CD4-positive, alpha-beta T cell treated with Interferon gamma for 1 hour (primary cell): ENCODE results near the gene DLX3.

ENCODE experiments used
- DNase-seq: peaks from one replicate; pipeline ENCODE4 v3.0.0-alpha.2; 2020

Gene DLX3

GRCh38 chr17:49991409-49991808 is 3.6 kb downstream of the DLX3 start:
- DNase-seq: no peak

- DNase-seq: no peak
These were observed 4.1 kb downstream of the DLX3 start for GRCh38 chr17:49990921-49991320.

GRCh38 chr17:49990331-49990730 is 4.7 kb downstream of the DLX3 start:
- no peak for DNase-seq

- DNase-seq: no peak
These were observed 5.5 kb downstream of the DLX3 start for GRCh38 chr17:49989518-49989880.

GRCh38 chr17:49987681-49988441 is 7.2 kb downstream of the DLX3 start:
- DNase-seq: no peak

GRCh38 chr17:49987290-49987585 is 7.8 kb downstream of the DLX3 start:
- DNase-seq: no peak

GRCh38 chr17:49986396-49987289 is 8.4 kb downstream of the DLX3 start:
- no peak for DNase-seq

GRCh38 chr17:49985310-49985990 is 9.6 kb downstream of the DLX3 start:
- DNase-seq: no peak

- DNase-seq: no peak
These were observed 10.2 kb downstream of the DLX3 start for GRCh38 chr17:49984776-49985175.

- DNase-seq: no peak
These were observed 10.7 kb downstream of the DLX3 start for GRCh38 chr17:49984283-49984682.

- DNase-seq: no peak
These were observed 14.3 kb downstream of the DLX3 start for GRCh38 chr17:49980703-49981197.

GRCh38 chr17:49979748-49980479 is 15.1 kb downstream of the DLX3 start:
- DNase-seq: no peak

GRCh38 chr17:49978501-49978900 is 16.5 kb downstream of the DLX3 start:
- DNase-seq: no peak

- no peak for DNase-seq
These were observed 17.3 kb downstream of the DLX3 start for GRCh38 chr17:49977463-49978389.

- no peak for DNase-seq
These were observed 18.2 kb downstream of the DLX3 start for GRCh38 chr17:49976828-49977202.

GRCh38 chr17:49976163-49976827 is 18.7 kb downstream of the DLX3 start:
- DNase-seq: no peak

- DNase-seq: no peak
These were observed 19.5 kb downstream of the DLX3 start for GRCh38 chr17:49975531-49975930.

GRCh38 chr17:49973271-49973615 is 21.8 kb downstream of the DLX3 start:
- DNase-seq: no peak

GRCh38 chr17:49972486-49973270 is 22.3 kb downstream of the DLX3 start:
- no peak for DNase-seq

- no peak for DNase-seq
These were observed 23.1 kb downstream of the DLX3 start for GRCh38 chr17:49971848-49972485.
